ENCODE results near the gene POC1B.

DNA sequence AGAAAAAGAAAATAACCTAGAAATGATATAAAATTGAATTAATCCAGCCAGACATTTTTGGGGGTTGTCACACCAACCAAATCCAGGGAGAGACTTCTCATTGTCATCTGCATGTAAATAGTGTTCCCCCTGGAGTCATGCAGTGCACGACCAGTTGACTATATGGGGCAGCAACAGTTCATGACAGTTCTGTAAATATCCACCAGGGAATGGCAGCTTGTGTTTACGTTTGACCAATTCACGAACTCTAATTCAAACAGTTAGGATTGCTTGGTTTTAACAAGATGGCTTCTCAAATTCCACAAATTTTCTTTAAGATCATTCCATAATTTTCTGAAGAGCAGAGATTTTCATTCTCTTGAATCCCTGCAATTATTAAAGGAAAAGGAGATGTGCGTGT, 130.1 kb downstream of the POC1B start:
- TF ChIP-seq ELF4 (IDR thresholded peaks at IDR 0.05), result no peak
- TF ChIP-seq LEF1 (IDR thresholded peaks at IDR 0.05; ENCODE audit: borderline replicate concordance), result no peak
- TF ChIP-seq SUZ12 (IDR thresholded peaks at IDR 0.05), result no peak
- TF ChIP-seq HDGF (IDR thresholded peaks at IDR 0.05; ENCODE audit: borderline replicate concordance), result no peak
- no peak for TF ChIP-seq ZNF384 (IDR thresholded peaks at IDR 0.05)
- no peak for TF ChIP-seq L3MBTL2 (conservative IDR thresholded peaks at IDR 0.05)
- no peak for TF ChIP-seq SP1 (IDR thresholded peaks at IDR 0.05)
- no peak for TF ChIP-seq BHLHE40 (IDR thresholded peaks at IDR 0.05; ENCODE audit: borderline replicate concordance)
- no peak for TF ChIP-seq FOXA1 (IDR thresholded peaks at IDR 0.05)
- no peak for TF ChIP-seq TARDBP (IDR thresholded peaks at IDR 0.05)
